Kidney capillary endothelial cell (primary cell): ENCODE measurements around the gene RPS6KL1.

Experiments used
- DNase-seq: peaks from one replicate; pipeline ENCODE4 v3.0.0-alpha.2; 2018; ENCODE audit warnings: low spot score

The RPS6KL1 gene, protein sequence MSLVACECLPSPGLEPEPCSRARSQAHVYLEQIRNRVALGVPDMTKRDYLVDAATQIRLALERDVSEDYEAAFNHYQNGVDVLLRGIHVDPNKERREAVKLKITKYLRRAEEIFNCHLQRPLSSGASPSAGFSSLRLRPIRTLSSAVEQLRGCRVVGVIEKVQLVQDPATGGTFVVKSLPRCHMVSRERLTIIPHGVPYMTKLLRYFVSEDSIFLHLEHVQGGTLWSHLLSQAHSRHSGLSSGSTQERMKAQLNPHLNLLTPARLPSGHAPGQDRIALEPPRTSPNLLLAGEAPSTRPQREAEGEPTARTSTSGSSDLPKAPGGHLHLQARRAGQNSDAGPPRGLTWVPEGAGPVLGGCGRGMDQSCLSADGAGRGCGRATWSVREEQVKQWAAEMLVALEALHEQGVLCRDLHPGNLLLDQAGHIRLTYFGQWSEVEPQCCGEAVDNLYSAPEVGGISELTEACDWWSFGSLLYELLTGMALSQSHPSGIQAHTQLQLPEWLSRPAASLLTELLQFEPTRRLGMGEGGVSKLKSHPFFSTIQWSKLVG

DNA sequence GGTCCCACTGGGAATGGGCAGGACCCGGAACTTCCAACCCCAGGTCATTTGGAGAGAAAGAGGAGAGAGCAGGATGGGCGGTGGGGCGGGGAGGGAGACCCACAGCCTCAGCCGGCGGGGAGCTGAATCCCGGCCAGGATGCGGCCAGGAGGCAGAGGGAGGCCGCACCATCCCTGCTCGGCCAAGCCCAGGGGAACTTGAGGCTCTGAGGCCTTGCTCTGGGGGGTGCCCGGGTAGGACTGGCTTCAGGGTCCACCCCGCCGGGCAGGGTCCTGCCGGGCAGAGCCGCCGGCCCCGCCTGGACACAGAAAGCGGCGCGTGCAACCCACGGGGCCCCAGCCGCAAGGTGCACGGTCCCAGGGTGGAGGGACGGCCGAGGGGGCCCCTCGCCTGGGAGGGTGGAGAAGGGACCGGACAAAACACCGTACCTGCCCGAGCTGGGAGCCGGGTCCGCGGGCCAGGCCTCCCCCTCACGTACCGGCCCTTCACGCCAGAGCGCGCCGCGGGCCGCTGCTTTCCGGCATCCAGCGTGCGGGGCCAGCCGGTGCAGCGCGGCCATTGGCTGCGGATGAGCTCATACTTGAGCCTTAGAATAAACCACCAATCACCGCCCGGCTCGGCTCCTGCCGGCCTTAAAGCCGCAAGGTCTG lies at the start of gene RPS6KL1:
Gene RPS6KL1 (minus strand): TSS at position 509 of the 650 bp plus-strand sequence. CDS start 1,719 bp downstream, outside the sequence.
- DNase-seq = peak; percentile 78

DNA sequence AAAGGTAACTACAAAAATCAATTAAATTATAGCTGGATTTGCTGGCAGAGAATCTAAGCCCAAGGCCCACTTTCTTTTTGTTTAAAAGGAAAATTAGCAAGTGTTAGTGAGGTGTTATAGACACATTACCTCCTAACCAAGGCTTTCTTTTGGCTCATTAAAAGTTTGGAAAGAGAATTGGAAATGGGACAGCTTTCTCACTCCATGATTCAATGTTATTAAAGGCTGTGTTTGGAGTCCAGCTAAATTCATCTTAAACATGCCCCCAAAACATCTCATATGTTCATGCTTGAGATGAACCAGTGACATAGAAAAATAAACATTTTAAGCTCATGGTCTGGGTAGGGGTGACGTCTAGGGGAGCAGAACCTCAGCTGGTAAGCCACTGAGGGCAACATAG lies 45.8 kb upstream of the RPS6KL1 start:
- DNase-seq = no peak

DNA sequence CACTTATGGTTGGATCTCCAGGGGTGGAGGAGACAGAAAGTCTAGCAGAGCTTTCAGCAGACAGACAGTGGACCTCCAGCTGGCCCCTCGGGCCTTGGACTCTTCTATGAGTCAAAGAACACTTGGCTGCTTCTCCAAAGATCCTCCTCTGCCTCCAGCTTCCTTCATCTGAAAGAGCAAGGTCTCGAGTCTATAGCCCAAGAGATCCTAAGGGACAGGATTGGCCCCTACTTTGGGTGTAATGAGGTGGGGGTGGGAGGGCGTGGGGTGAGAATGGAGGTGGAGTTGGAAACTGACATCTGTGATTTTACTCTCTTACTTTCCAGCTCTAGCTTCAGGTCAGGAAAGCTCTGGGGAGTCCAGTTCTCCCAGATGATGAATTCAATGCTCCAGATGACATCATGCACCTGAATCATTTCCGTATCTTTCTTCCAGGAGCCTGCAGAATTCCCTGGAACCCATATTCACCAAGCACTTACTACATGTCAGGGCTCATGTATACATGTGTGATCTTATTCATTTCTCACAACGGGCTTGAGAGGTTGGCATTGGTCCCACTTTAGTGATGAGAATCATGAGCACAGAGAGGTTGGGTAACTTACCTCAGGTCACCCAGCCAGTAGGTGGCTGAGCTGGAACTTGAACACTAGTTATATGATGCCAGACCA lies 42.6 kb upstream of the RPS6KL1 start:
- DNase-seq = peak; percentile 93

DNA sequence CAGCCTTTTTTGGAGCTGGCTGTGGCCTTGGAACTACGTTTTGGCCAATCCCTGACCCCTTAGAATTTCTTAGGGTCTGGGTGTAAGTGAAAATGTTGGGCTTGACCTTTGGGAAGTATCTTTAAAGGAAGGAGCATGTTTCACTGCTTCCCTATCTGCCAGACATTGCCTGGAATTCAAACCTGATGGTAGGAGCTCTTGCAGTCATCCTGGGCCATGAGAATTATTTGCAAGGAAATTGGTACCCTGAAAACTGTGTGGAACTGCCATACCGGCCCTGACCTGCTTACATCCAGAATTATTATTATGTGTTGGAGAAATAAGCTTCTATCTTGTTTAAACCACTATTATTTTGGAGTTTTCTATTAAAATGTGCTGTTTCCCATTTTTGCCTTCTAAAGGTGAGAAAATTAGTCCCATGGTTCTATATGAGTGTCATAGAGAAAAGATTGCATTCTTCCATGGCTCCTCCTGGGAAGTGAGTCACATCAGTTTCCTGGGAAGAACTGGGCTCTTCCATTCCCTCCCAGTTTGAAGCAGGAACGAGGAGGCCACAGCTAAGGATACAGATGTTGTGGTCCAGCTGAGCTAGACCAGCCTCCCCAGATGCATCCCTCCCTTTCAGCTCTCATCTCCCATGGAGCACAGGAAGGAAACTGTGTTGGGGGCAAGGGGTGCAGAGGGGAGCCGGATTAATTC lies 41.9 kb upstream of the RPS6KL1 start:
- peak; percentile 97 for DNase-seq

DNA sequence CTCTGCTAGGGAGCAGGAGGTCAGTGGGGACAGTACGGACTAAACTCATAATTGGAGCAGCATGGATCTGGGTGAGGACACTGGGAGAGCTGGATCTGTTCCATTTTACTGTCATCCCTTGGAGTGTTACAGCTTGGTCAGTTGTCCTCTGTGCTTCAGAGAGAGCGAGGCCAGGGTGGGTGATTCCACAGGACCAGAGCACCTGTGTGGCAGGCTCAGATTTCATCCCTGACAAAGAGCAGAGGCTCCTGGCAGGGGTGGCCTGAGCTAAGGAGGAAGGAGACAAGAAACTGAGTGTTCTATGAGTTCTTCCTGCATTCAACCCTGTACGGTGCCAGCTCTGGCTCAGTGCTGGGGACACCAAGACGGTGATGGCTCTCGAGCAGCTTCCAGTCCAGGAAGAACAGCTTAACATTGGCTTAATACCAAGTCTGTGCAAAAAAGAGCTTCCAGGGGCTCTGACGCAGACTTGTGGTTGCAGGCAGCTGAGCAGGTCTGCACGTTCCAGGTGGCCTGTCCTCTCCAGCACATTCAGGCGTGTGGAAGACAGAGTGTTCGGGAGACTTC lies 40.7 kb upstream of the RPS6KL1 start:
- no peak for DNase-seq

DNA sequence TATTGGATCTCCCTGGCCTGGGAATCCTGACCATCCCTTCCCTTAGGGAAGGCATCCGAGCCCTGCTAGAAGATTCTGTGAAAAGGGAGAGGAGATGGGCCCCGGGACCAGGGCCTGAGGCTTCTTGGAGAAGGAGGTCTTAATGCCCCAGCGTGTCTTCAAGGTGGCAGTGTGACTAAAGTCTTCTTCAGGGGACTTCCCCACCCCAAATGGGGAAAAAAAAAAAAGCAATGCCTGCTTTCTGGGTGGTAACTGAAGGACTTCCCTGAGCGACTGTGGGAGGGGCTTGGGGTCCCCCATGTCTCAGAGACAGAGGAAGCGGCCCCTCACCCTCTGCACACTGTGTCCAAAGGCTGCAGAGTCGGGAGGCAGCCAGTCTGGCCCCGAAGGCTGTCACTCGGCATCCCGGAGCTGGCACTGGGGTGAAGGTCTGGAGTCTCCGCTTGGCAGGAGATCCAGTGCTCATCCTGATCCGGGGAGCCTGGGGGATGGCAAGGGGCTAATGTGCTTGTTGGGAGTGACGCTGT lies 40.2 kb upstream of the RPS6KL1 start:
- no peak for DNase-seq

DNA sequence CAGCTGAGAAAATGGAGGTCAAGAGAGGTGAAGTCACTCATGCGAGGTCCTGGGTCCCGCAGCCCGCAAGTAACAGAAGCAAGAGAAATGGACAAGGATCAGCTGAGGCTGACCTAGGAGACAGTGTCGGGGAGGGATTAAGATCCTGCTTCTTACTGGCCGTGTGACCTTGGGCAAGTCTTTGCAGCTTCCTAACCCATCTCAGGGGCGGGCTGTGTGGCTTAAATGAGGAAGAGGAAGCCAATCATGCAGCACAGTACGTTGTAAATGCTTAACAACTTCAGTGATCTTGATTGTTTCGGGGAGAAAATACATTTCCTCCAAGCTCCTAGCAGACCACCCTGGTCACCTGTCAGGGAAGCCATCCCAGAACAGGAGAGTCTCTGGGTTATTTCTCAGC lies 39.4 kb upstream of the RPS6KL1 start:
- DNase-seq = no peak

DNA sequence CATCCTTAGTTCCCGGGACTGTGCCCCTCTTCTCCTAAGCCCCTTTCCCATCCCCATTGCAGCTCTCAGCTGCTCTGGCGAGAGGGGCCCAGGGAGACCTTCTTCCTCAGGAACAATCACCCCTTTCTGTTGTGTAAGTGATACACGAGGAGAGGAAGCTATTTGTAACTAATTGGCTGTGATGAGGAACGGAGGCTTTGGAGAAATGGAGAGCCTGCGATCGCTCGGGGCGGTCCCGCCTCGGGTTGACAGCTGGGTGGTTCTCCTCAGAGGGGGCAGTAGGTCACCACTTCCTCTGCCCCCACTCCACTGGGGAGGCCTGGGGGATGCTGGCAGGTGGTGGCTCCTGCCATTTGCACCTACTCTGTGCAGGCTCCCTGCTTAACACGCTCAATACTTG lies 39.0 kb upstream of the RPS6KL1 start:
- DNase-seq = no peak

DNA sequence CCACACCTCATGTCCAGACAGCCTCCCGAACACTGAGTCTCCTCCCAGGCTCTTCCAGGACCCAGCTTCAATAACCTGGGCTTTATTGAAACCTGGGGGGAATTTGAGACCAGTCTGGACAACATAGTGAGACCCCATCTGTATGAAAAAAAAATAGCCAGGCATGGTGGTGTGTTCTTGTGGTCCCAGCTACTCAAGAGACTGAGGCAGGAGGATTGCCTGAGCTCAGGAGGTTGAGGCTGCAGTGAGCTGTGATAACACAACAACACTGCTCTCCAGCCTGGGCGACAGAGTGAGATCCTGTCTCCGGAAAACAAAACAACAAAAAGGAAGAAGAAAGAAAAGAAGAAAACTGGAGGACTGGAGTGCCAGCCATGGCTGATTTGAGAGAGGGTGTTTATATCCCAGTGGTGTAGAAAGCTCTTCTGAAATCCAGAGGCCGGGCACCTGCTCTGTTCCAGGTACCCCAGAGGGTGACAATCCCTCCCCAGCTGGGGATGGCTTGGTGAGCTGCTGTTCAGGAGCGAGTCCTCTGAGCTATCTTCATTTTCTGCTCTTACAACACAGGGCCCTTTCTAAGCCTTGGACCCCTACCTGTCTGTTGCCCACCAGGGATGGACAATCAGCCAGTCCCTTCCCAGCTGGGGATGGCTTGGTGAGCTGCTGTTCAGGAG lies 38.3 kb upstream of the RPS6KL1 start:
- no peak for DNase-seq

DNA sequence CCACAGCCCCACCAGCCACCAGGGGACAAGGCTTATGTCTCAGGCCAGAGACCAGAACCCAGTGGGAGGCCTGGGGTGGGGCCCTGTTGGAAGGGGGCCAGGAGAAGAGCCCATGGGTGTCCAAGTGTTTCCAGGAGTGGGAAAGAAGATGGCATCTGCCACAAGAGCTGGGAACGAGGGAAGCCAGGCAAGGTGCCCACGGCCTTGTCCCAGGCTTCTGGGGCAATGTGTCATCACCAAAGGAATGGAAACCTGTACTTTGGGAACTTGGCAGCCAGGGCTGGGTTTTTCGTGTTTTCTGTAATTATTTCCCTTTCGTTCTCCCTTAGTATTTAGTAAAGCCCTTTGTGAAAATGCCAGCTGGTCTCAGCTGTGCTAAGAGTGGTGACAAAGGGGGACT lies 37.7 kb upstream of the RPS6KL1 start:
- no peak for DNase-seq

DNA sequence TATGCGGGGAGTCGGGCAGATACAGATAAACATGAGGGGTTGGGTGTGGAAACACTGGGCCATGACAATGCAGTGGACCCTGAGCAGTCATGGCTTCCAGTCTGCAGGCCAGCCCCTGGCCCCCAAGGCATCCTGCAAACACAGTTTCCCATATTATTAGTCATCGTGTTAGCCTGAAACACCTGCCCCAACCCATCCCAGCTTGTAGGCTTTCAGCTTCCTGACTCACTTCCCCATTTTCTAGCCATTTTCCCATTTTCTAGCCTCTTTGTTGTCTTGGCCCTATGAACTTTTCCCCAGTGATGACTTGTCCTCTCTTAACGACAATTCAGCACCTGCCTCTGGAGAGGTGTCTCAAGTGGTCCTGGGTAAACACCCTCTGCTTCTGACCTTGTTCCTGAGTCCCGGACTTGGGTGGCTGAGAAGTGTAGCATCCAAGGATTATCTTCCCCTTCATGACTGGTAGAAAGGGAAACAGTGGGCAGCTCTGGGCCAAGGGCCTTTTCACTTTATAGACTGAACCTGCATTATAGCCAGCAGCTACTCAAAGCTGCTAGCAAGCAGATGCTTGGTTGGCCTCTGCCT lies 36.6 kb upstream of the RPS6KL1 start:
- no peak for DNase-seq

DNA sequence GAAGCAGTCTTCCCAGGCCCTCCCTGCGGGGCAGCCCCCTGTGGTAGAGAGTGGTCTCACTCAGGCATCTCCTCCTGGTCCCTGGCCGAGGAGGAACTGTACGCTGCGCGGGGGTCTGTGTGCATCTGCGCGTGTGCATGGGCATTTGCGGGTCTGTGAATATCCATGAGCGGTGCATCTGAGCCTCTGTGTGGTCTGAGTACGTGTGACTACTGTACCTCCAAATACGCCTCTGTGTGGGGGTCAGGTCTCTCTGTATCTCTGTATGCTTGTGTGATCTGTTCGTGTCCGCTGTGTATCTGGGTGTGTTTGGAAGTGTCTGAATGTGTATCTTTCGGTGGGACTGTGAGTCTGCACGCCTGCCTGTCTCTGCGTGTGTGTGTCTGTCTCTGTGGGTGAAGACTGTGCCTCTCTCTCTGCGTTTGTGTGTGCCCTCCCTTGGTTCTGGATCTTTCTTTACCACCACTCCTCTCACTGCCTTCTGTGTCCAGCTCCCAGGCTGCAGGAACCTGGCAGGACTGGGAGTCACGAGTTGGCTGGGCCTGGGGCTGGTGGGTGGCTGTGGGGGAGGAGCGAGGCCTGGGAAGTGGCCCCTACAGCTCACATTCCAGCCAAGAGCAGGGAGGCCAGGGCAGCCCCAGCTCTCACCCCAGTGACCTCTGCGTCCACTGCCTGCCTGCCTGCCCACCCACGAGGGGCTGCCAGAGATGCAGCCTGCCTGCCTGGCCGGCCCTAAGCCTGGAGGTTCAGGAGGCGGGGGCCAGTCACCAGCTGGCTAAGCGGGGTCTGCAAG lies 33.4 kb upstream of the RPS6KL1 start:
- no peak for DNase-seq

DNA sequence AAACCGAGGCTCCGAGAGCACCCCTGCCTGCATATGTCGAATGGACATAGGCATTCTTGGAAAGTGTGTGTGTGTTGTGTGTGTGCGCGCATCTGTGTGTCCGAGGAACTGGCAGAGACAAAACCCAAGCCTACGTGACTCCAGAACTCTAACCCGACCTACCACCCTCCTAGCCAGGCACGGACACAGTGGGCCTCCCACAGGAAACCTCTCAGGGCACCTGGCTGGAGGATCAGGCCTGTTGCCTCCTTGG lies 32.9 kb upstream of the RPS6KL1 start:
- no peak for DNase-seq

DNA sequence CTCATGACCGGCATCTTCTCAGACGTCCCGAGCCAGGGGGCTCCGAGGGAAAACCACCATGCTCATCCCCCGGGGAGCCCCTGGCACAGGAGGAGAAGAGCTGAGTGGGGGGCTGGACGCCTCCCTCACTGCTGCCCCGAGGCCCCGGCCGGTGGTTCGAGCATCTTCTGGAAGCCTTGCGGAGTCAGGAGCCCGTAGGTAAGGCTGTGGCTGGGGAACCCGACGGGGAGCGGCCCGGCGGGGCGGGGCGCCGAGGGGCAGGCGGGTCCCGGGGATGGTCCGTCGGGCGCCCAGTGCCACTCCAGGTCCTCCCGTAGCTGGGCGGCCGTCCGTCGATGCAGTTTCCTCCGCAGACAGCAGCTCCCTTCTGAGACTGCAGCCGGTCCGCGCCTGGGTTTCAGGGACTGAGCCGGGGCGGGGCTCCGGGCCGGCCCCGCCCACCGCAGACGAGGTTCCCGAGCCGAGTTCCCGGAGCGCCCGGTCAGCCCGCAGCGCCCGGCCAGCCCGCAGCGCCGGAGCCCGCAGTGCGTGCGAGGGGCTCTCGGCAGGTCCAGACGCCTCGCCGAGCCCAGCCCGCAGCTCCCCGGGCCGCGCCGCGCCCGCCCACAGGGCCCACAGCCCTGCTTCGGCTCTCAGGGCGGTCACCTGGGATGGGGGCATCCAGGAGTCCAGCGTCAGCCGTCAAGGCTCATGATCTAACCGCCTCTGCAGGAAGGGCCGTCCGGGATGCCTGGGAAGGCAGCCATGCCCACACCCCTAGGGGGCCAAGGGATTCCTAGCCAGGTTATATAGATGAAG lies 32.4 kb upstream of the RPS6KL1 start, which contains the start of gene PGF:
Gene PGF (minus strand): TSS at position 369 of the 798 bp plus-strand sequence. CDS start 355 bp downstream, at position 14.
- DNase-seq = no peak

DNA sequence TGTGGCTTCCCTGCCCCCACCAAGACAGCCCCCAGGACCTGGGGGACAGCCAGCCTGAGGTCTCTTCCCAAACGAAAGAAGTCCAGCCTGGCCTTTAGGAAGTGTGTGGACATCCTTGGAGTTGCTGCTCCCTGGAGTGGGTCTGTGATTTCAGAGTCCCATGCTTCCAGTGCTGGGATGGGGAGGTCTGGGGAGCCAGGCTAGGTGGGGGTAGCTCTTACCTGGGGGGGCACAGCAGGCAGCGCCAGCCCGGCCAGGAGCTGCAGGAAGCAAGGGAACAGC lies 31.8 kb upstream of the RPS6KL1 start:
- no peak for DNase-seq

DNA sequence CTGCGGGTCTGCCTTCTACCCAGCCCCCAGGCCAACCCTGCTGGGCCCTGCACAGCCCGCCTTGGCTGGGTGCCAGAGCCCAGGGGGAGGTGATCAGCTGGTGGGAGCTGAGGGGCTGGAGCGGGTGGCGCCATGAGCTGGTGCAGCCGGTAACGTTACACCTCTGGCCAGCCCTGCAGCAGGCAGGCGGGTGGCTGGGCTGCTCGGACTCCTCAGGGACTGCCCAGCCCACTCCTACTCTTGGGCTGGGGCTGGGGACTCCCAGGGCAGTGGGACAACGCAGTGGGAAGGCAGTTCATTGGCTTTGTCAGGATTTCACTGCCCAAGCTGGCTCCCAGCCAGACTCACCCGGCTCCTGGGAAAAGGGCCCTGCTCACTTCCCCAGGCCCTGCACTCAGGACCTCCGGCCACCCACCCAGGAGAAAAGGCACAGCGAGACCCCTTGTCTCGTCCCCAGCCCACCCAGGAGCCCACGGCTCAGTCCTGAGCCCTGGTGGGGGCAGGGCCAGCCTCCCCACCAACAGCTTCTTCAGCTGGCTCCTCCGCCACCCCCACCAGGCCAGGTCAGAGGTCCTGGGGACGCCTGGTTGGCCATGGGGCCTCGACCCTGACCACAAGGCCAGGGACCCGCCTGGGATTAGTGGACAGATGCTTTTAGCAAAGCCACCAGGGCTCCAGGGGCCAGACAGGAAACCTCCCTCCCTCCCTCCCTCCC lies 31.3 kb upstream of the RPS6KL1 start:
- no peak for DNase-seq

DNA sequence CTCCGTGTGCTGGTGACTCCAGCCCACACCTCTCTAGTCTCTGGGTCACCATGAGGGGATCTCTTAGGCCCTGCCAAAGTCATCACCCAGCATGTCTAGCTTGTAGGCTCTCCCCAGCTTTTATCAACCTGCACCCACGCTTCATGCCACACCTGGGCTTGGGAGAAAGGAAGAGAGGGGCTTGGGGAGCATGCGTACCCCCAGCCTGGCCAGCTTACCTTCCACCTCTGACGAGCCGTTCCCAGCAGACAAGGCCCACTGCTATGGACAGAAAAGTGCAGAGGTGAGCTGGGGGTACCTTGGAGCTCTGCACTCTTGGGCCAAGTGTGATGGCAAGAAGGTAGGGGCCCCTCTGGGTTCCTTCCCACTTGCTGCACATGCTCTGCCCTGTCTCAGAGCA lies 30.6 kb upstream of the RPS6KL1 start:
- DNase-seq = no peak

DNA sequence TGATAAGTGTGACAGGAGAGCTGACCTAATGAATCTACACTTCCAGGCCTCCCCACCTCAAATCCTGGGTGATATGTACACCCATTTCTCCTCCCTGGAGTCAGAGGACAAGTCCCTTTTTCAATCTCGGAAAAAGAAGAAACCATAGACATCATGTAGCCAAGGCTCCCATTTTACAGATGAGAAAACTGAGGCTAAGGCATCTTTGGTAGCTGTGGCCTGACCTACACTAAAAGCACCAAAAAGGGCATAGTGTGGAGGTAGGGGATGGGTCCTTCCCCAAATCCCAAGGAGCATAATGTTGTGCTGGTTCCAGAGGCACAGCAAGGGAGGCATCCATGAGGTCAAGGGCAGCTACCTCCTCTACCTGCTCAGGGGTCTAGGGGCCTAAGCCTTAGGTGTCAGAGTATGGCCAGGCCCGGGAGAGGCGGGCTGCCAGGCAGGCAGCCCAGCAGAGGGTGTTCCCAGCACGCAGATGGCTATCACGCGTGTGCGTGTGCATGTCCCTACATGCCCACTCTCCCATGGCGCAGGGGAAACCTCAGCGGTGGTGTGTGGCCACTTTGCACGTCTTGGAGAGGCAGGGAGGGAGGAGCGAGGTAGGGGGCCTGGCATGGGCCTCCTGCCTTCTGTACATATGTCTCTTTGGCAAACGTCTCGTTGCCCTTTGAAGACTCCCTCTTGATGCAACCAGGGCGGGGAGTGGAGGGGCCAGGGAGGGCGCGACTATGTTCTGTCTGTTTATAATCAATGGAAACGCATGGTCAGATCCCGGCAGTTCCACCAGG lies 29.8 kb upstream of the RPS6KL1 start:
- DNase-seq = no peak
